T-helper 2 cell treated with Interferon-gamma antibody and Interleukin-4, amounts not matched to agents 100 ng/mL and 5 ng/mL, for 36 hours (primary cell): ENCODE data around the gene MGAT4A. TPM values are rescaled to one million over a fixed set of nuclear protein-coding genes. Genes with fewer than 3 reads are reported as not detected.
"Not testable (repeated sequence)": the region's sequence is repeated elsewhere in the genome, so short reads cannot be mapped to it uniquely, and the experiment has no call there.

ENCODE experiments used
- intact Hi-C: fragments of 100-400 bp; cut with micrococcal nuclease; formaldehyde crosslinking; loops from one replicate; pipeline ENCODE4 v1.15.1; 2023
- total RNA-seq: library from RNA; stranded (reverse); gene quantifications from 2 replicates; pipeline ENCODE4 v1.2.3, GENCODE V29; 2022

The MGAT4A gene
- total RNA-seq, 1 donor from 2014 or later: 69.5 TPM

GRCh38 chr2:98731894-98732349, 990 bp upstream of the MGAT4A start:
- intact Hi-C loops: loop anchor here (1.0 to 10.0 kb wide), 6 partner anchors 39 to 603 kb away; partner anchors contain the start of genes EIF5B and TXNDC9

- intact Hi-C loops: loop anchor here (1.0 to 10.0 kb wide), 6 partner anchors 41 to 604 kb away; partner anchors contain the start of genes EIF5B and TXNDC9
These were observed 258 bp downstream of the MGAT4A start for GRCh38 chr2:98730707-98731040.

GRCh38 chr2:98730053-98730706, 752 bp downstream of the MGAT4A start:
- intact Hi-C loops: loop anchor here (2.0 to 10.0 kb wide), 5 partner anchors 67 to 605 kb away; partner anchors contain the start of genes EIF5B and TXNDC9

DNA sequence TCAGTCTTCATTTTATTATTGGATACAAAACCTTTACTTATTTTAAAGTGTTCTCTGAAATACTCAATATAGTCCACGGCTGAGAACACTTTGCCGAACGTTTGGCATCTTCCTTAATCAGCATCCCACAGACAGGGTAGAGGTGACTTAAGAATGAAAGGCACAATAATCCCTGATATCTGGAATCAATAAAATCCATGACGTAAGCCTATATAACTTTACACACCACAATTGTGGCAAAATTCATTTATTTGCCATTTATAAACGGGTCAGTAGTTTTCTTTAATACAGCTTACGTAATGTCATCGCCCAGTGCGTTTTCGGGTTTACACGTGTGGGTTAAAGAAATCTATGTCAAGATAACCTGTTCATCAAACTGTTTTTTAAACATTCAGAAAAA, 1.3 kb downstream of the MGAT4A start:
- intact Hi-C loops: loop anchor here (2.0 to 10.0 kb wide), 5 partner anchors 67 to 605 kb away; partner anchors contain the start of genes EIF5B and TXNDC9

DNA sequence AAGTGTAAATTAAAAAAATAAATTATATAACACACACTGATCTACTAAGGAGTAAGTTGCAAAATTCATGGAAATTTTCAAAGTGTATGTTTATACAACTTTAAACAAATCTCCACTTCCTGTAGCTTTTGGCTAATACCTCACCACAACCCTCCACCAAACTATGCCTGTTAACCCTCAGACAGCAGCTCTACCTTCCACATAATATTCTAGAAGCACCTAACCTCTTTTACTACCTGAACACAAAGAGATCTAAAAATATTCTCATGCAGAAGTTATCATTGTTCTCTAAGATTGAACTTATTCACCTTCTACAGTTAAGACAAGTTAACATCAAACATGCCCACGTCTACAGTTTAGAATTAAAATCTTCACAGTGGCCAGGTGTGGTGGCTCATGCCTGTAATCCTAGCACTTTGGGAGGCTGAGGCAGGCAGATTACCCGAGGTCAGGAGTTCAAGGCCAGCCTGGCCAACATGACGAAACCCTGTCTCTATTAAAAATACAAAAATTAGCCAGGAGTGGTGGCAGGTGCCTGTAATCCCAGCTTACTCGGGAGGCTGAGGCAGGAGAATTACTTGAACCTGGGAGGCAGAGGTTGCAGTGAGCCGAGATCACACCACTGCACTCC, 2.7 kb downstream of the MGAT4A start:
- intact Hi-C loops: not testable (repeated sequence)

DNA sequence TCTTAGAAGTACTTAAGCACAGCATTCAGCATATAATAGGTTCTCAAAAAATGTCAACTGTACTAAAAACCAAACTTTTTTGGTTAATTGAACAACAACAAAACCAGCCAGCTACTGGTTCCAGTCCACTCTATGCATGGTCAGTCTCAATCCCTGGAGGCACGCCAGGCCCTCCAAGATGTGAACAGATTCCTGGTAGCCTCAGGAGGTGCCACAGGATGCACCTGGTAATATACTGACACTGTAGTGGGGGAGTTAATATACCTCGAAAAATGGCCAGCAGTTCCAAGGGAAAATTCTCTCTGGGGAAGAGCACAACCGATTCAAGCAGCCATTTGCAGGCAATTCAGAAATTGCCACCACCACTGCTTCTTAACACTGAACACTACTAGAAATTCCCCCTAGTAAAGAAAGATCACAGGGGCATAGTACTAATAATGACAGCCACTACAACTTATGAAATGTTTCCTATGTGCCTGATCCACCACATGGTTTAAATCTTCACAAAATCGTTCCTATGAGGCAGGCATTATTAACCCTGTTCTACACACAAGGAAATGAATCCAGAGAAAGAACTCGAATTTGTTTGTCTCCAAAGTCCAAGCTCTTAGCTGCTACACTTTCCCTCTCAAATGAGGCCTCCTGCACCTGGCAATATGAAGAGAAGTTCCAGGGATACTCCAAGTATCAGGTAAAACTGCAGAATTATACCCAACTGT, 3.4 kb downstream of the MGAT4A start:
- intact Hi-C loops: no loop called here

- intact Hi-C loops: no loop called here
These were observed 4.1 kb downstream of the MGAT4A start for GRCh38 chr2:98726735-98727368.

DNA sequence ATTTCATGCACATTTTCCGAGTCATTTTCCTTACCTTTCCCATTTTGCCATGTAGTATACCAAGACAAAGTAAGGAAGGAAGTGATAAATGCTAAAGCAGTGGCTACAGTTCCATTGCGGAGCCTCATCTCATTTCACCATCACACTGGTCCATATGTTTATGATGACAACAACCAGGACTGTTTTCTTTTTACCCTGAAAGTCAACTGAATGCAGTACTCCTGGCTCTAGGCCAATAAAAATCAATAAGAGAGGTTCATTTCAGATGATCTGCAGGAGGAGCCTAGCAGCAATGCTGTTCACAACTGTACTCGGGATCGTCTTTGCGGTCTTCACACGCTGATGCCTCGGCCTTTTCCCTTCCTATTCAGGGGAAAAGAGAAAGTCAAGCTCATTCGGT, 4.7 kb downstream of the MGAT4A start:
- intact Hi-C loops: no loop called here

DNA sequence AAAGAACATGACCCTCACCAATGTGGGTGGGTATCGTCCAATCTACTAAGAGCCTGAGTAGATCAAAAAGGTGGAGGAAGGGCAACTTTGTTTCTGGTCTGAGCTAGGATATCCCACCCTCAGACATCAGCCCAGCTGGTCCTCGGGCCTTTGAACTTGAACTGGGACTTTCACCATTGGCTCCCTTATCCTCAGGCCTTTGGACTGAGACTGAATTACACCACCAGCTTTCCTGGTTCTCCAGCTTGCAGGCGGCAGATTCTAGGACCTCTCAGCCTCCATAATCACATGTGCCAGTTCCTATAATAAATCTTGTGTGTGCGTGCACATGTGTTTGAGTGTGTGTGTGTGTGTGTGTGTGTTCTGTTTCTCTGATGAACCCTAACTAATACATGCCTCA, 10.6 kb downstream of the MGAT4A start:
- intact Hi-C loops: no loop called here

DNA sequence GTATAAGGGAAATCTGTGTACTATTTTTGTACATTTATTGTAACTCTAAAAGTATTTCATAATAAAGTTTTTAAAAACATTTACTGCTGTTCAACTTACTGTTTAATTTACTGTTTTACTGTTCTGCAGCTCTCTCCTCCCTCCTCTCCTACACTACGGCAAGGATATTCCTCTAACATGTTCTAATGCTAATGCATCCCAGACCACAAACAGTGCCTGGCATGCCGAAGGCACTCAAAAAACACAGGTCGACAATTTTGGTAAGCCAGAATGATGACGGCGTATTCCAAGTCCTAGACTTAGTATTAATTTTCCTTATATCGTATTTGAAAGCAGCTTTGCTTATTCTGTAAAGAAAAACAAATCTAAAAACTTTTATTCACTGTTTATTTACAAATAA, 13.3 kb downstream of the MGAT4A start:
- intact Hi-C loops: no loop called here

DNA sequence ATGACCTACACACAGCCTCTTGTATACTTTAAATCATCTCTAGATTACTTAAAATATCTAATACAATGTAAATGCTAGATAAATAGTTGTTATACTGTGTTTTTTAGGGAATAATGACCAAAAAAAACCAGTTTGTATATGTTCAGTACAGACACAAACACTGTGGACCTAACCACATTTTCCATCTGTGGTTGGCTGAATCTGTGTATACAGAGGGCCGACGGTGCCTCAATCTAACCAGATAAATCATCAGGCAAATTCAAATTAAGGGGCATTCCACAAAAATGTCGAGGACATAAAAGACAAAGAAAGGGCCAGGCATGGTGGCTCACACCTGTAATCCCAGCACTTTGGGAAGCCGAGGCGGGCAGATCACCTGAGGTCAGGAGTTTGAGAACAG, 14.1 kb downstream of the MGAT4A start:
- intact Hi-C loops: no loop called here

- intact Hi-C loops: no loop called here
These were observed 15.0 kb downstream of the MGAT4A start for GRCh38 chr2:98715812-98716451.

DNA sequence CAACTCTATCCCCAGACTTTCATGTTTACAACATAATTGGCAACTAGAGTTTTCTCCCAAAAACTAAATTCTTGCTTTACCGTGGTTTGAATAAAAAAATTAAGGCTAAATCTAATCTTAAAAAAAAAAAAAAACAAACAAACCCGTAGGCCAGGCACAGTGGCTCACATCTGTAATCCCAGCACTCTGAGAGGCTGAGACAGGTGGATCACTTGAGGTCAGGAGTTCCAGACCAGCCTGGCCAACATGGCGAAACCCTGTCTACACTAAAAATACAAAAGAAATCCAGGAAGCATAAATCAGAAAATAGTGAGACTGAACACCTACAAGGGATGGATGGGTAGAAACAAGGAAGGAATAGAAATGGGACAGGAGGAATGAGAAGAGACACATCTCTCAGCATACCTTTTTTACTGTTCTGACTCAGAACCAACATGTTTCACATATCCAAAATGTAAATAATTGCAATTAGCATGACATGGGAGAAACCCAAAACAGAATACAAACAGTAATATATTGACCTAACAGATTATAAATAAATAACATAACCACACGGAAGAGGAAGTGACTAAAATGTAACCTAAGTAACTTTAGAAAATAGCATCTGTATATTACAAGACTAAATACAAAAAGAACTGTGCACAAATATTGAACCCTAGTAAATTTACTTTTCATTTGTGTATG, 17.5 kb downstream of the MGAT4A start:
- intact Hi-C loops: no loop called here

DNA sequence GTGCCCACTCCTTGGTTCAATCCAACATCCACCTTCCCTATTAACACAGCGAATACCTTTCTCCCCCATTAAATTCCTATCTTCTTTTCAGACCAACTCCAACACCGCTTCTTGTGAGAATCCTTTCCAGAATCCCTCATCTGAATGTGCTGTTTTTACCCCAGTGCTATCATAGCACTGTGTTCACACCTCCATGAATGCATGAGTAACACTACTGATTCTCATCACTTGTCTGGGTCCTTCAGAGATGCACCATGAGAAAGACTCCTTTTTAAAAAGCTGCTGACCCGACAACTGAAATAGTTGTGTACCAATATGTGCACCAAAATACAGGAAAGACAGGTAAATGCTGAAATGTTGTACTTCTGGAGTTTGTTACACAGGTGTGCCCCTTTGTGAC, 18.8 kb downstream of the MGAT4A start:
- intact Hi-C loops: no loop called here

- intact Hi-C loops: no loop called here
These were observed 19.4 kb downstream of the MGAT4A start for GRCh38 chr2:98711506-98711905.

- intact Hi-C loops: no loop called here
These were observed 20.2 kb downstream of the MGAT4A start for GRCh38 chr2:98710734-98711133.

- intact Hi-C loops: no loop called here
These were observed 21.4 kb downstream of the MGAT4A start for GRCh38 chr2:98709535-98709934.

- intact Hi-C loops: no loop called here
These were observed 22.3 kb downstream of the MGAT4A start for GRCh38 chr2:98708396-98709186.

DNA sequence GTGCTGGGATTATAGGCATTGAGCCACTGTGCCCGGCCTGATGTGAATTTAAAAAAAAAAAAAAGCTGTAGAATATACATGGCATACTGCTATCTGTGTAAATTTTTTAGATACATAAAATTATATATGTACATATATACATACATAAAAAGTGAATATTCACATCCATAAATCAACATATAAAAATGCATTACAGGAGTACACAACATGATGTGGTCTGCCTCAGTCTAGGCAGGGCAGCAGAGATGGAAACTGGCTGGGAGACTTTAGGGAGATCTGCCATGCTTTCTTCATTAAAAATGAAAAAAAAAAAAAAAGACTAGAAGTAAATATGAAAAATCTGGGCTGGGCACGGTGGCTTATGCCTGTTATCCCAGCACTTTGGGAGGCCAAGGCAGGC, 24.3 kb downstream of the MGAT4A start:
- intact Hi-C loops: no loop called here

DNA sequence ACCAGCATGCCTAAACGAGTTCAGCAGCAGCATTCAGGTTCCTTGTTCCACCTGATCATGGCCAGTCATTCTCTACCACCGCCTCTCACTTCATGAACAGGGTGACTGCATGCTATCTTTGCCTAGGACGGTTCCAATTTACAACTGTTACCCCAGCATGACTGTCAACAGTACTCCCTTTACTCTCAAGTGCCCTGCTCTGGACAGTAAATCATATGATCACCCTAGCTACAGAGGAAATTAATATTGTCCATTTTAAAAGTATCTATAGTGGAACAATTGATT, 25.7 kb downstream of the MGAT4A start:
- intact Hi-C loops: no loop called here
